Measurements from ENCODE around the gene LAMP2.
A peak's percentile ranks its signal among the peaks of the same experiment; 100 is the strongest.
"Not testable (repeated sequence)": the region's sequence is repeated elsewhere in the genome, so short reads cannot be mapped to it uniquely, and the experiment has no call there.

Gene LAMP2

GRCh38 chrX:120468825-120469525 lies at the start of gene LAMP2:
TSS of gene LAMP2 (minus strand) at chrX:120469296. CDS start at chrX:120469169, 127 bp downstream.
- peak; percentile 94 for DNase-seq

GRCh38 chrX:120517936-120518335 lies 48.8 kb upstream of the LAMP2 start:
- no peak for DNase-seq

- no peak for DNase-seq
Observed at GRCh38 chrX:120514236-120514635, 45.1 kb upstream of the LAMP2 start.

GRCh38 chrX:120512627-120513026 lies 43.5 kb upstream of the LAMP2 start:
- DNase-seq = no peak

- no peak for DNase-seq
Observed at GRCh38 chrX:120512222-120512621, 43.1 kb upstream of the LAMP2 start.

- no peak for DNase-seq
Observed at GRCh38 chrX:120504569-120504968, 35.5 kb upstream of the LAMP2 start.

- no peak for DNase-seq
Observed at GRCh38 chrX:120499301-120500072, 30.4 kb upstream of the LAMP2 start.

DNA sequence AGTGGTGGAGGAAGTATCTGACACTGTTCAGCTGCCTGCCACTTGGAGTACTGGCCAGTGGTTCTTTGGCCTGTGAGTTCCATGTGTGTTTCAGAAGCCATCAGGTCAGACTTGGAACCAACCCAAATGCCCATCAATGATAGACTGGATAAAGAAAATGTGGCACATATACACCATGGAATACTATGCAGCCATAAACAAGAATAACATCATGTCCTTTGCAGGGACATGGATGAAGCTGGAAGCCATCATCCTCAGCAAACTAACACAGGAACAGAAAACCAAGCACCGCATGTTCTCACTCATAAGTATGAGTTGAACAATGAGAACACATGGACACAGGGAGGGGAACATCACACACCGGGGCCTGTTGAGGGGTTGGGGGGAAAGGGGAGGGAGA lies 21.0 kb upstream of the LAMP2 start:
- DNase-seq = not testable (repeated sequence)

- no peak for DNase-seq
Observed at GRCh38 chrX:120486786-120487185, 17.7 kb upstream of the LAMP2 start.

- peak; percentile 85 for DNase-seq
Observed at GRCh38 chrX:120485638-120486520, 16.8 kb upstream of the LAMP2 start.

GRCh38 chrX:120485315-120485637 lies 16.2 kb upstream of the LAMP2 start:
- DNase-seq = no peak

DNA sequence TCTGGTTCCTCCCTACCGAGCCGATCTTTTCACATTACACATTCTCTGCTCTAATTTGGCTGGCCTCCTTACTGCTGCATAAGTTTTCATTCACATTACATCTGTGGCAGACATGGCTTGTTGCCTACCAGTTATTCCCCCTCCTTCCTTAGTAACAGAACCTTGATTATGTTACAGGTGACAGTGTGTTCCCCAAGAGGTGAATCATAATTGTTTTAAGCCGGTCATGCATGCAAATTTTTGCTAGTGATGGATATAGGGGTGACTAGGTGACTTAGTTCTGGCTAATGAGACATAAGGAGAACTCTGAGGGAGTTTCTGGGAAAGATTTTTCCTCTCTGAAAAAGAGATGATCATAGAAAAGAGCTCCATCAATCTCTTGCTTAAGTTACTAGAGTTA lies 8.4 kb upstream of the LAMP2 start:
- no peak for DNase-seq

DNA sequence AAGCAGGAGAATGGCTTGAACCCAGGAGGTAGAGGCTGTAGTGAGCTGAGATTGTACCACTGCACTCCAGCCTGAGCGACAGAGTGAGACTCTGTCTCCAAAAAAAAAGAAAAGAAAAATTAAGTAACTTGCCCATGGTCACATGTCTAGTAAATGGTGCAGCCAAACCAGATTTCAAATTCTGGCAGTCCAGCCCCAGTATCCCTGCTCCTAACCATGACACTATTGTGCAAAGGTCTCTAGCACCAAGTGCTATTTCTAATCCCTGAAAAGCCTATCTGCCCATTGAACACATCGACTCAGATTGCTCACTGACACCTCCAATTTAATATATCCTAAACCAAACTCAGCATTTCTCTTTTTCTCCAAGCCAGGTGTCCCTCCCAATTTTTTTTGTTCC lies 7.6 kb upstream of the LAMP2 start:
- no peak for DNase-seq

- DNase-seq = not testable (repeated sequence)
Observed at GRCh38 chrX:120475447-120475846, 6.4 kb upstream of the LAMP2 start.

DNA sequence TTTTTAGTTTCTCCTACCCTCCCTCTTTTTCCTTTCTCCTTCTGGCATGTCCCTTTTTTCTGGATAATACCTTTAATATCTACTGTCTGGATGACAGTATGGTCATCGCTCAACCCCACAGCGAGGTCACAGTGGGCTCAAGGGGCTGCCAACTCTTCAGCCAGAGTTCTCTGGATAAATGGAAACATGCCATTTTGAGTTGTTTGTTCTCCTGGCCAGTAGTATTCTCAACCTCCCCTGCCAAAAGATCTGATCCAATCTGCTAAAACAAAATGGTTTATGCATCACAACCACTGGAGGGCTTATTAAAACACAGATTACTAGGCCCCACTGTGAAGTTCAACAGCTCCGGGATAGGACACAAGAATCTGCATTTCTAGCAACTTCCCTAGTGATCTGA lies 5.0 kb upstream of the LAMP2 start:
- no peak for DNase-seq

DNA sequence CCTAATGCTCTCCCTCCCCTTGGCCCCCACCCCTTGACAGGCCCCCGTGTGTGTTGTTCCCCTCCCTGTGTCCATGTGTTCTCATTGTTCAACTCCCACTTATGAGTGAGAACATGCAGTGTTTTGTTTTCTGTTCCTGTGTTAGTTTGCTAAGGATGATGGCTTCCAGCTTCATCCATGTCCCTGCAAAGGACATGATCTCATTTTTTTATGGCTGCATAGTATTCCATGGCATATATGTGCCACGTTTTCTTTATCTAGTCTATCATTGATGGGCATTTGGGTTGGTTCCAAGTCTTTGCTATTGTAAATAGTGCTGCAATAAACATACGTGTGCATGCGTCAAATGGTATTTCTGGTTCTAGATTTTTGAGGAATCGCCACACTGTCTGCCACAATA lies 561 bp upstream of the LAMP2 start:
- not testable (repeated sequence) for DNase-seq

- no peak for DNase-seq
Observed at GRCh38 chrX:120468479-120468824, 644 bp downstream of the LAMP2 start.

GRCh38 chrX:120468071-120468470 lies 1.0 kb downstream of the LAMP2 start:
- no peak for DNase-seq

DNA sequence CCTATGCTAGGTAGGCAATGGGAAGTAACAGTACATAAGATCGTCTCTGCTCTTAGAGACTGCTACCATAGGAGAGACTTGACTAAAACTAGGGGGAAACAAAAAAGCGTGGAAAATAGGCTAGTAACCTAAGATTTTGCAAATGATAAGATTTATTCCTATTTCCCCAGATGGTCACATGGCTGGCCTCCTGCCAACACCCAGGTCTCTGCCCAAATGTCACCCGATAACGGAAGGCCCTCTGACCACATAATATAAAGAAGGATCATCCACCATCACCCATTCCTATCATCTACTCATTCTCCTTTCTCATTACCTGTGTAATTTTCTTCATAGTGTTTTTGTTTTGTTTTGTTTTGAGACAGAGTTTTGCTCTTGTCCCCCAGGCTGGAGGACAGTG lies 4.7 kb downstream of the LAMP2 start:
- DNase-seq = no peak

DNA sequence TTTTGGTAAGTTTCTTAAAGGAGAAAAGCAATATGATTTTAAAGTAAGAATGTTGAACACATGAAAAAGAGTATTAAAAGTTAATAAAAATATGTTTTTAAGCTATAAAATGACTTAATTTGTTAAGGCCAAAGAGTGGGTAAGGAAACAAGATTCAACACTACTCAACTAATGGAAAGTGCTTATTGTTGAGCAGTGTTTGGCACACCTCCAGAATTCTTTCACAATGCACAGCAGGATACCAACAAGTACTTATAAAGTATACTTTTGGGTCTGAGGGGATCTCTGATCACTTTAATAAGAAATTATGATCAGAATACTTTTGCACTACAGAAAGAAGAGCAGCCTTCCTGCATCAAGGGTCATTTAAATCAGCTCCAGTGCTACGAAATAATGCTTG lies 5.9 kb downstream of the LAMP2 start:
- DNase-seq = no peak

DNA sequence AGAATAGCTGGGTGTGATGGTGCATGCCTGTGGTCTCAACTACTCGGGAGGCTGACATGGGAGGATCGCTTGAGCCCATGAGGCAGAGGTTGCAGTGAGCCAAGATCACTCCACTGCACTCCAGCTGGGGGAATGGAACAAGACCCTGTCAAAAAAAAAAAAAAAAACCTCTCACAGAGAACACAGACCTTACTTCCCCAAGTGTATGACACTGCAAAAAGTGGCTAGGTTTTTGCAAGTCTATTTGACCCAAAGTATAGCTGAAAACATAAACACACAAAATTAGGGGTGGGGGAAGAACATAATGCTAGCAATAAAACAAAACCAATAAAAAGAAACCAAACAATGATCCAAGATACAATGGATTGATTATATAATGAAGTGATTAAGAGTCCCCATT lies 6.7 kb downstream of the LAMP2 start:
- DNase-seq = no peak

DNA sequence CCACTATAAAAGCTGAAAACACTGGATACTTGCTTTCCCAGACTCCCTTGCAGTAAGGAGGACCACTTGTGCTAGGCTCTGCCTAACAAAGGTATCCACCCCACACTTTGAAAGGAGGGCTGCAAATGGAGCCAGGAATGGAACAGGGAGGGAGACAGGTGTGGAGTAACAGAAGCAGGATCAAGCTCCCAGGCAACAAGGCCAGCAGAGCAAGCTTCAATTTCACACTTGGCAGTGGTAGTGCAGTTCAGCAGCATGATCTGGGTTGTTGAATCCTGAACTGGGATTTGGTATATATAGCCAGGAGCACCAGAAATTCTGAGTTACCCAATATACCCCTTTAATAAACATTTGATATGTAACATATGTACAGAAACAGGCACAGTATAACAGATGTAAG lies 9.8 kb downstream of the LAMP2 start:
- DNase-seq = no peak

GRCh38 chrX:120457766-120458180 lies 11.3 kb downstream of the LAMP2 start:
- no peak for DNase-seq

DNA sequence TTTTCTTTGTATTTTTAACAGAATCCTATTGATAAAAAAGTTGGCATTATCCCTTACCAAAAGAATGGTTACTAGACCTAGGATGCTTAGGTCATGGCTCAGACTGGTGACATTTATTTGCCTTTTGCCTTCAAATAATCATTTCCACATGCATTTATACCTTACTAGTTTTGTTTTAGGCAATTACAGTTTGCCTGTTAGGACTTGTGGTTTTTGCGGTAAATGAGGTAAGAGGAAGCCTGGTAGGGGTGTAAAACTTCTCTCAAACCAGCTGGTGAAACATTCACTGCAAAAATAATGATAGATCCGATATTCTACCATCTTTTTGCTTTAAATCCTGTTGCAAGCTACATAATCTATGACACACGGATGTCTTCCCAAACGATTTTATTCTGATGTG lies 12.1 kb downstream of the LAMP2 start:
- no peak for DNase-seq

Measured in islet precursor cell (in vitro differentiated cells).